RWPE2 (cell line): ENCODE data around the gene RAB26.

Experiments
- ATAC-seq: fragments of 200-7000 bp; cut with Tn5 transposase; 3 replicates; pipeline ENCODE4 v1.9.1; 2021; ENCODE audit warnings: low read depth
- DNase-seq: peaks from one replicate; pipeline ENCODE4 v3.0.0-alpha.2; 2020; ENCODE audit warnings: low spot score
- H3K27ac ChIP-seq: fragments of 450-650 bp; 2 replicates; pipeline ENCODE4 v1.5.1; 2017; ENCODE audit warnings: mild to moderate bottlenecking; ENCODE audit not compliant: poor library complexity, severe bottlenecking
- H3K27me3 ChIP-seq: fragments of 250-450 bp; sonication (Bioruptor Pico); 2 replicates; pipeline ENCODE4 v1.5.1; 2021; ENCODE audit warnings: mild to moderate bottlenecking, moderate library complexity; ENCODE audit not compliant: insufficient read depth, poor library complexity, severe bottlenecking
- H3K36me3 ChIP-seq: fragments of 250-450 bp; sonication (Bioruptor Pico); 2 replicates; pipeline ENCODE4 v1.5.1; 2020; ENCODE audit warnings: low read depth, mild to moderate bottlenecking, moderate library complexity
- H3K4me1 ChIP-seq: fragments of 250-450 bp; sonication (Bioruptor Pico); 2 replicates; pipeline ENCODE4 v1.5.1; 2021; ENCODE audit warnings: mild to moderate bottlenecking, moderate library complexity; ENCODE audit not compliant: insufficient read depth, poor library complexity, severe bottlenecking
- H3K4me3 ChIP-seq: fragments of 250-450 bp; sonication (Bioruptor Pico); 2 replicates; pipeline ENCODE4 v1.5.1; 2021; ENCODE audit warnings: mild to moderate bottlenecking, moderate library complexity; ENCODE audit not compliant: severe bottlenecking
- H3K9me3 ChIP-seq: fragments of 250-450 bp; sonication (Bioruptor Pico); 2 replicates; pipeline ENCODE4 v1.5.1; 2021; ENCODE audit warnings: mild to moderate bottlenecking, moderate library complexity; ENCODE audit not compliant: severe bottlenecking
- CTCF ChIP-seq: fragments of 450-650 bp; IDR thresholded peaks from one replicate; pipeline ENCODE4 v1.5.1; 2017; ENCODE audit warnings: mild to moderate bottlenecking, moderate library complexity; ENCODE audit not compliant: poor library complexity, severe bottlenecking

Gene RAB26

GRCh38 chr16:2183671-2184070 is 35.2 kb downstream of the RAB26 start:
- TF ChIP-seq CTCF, result no peak
- ATAC-seq, result no peak

DNA sequence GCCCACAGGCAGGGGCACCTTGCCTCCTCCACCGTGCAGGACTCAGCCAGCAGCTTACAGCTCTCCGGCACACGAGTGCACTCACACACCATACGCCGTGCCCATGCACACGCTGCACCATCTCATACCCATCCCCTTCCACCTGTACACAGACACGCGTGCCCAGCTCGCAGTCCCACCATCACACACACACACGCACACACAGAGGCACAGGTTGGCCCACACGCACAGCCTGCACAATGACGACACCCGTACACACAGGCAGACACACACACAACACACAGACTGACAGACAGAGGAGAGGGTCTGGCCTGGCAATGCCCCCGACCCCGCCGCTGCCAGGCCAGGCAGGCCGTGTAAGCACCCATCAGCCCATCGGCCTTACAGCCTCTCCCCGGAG is 35.9 kb downstream of the RAB26 start:
- Histone ChIP-seq H3K36me3 (no peaks in the 10 kb centered on the region), H3K27me3 (no peaks in the 10 kb centered on the region), H3K27ac (no peak overlapping the region), H3K4me1 (no peaks in the 10 kb centered on the region), H3K9me3 (no peaks in the 10 kb centered on the region), H3K4me3 (no peak overlapping the region)
- TF ChIP-seq CTCF, result no peak
- DNase-seq (no peak), ATAC-seq (no peak)

More at GRCh38 chr16:2183671-2184070, 35.2 kb downstream of the RAB26 start:
- no peak overlapping the region for H3K4me3 ChIP-seq
- H3K4me1 ChIP-seq, result no peaks in the 10 kb centered on the region
- H3K27ac ChIP-seq, result no peak overlapping the region
- H3K9me3 ChIP-seq, result no peaks in the 10 kb centered on the region
- H3K27me3 ChIP-seq, result no peaks in the 10 kb centered on the region
- DNase-seq, result no peak
- no peaks in the 10 kb centered on the region for H3K36me3 ChIP-seq

GRCh38 chr16:2184962-2185361 is 36.5 kb downstream of the RAB26 start:
- Histone ChIP-seq H3K36me3 (no peaks in the 10 kb centered on the region), H3K27me3 (no peaks in the 10 kb centered on the region), H3K9me3 (no peaks in the 10 kb centered on the region), H3K27ac (no peak overlapping the region), H3K4me3 (no peak overlapping the region), H3K4me1 (no peaks in the 10 kb centered on the region)
- no peak for TF ChIP-seq CTCF
- ATAC-seq, result no peak
- DNase-seq, result no peak

- no peaks in the 10 kb centered on the region for H3K27me3 ChIP-seq
- no peaks in the 10 kb centered on the region for H3K4me1 ChIP-seq
These were observed 37.6 kb downstream of the RAB26 start for GRCh38 chr16:2186064-2186463.

More at GRCh38 chr16:2186064-2186463, 37.6 kb downstream of the RAB26 start:
- no peaks in the 10 kb centered on the region for H3K36me3 ChIP-seq
- DNase-seq (no peak), ATAC-seq (no peak)
- H3K4me3 ChIP-seq, result no peak overlapping the region
- no peak for TF ChIP-seq CTCF
- no peaks in the 10 kb centered on the region for H3K9me3 ChIP-seq
- H3K27ac ChIP-seq, result no peak overlapping the region
